HEK293T (cell line): ENCODE measurements around the gene SOBP.

ENCODE experiments used
- ARNT ChIP-seq: fragments of 450-650 bp; IDR thresholded peaks from 2 replicates; pipeline ENCODE4 v1.6.1; 2017; ENCODE audit warnings: mild to moderate bottlenecking
- BHLHE40 ChIP-seq: fragments of 450-650 bp; IDR thresholded peaks from 2 replicates; pipeline ENCODE4 v1.6.1; 2016; ENCODE audit warnings: mild to moderate bottlenecking, moderate library complexity, borderline replicate concordance
- ELF4 ChIP-seq: fragments of 450-650 bp; IDR thresholded peaks from 2 replicates; pipeline ENCODE4 v1.6.1; 2017; ENCODE audit warnings: antibody characterized with exemption
- FOXA1 ChIP-seq: fragments of 450-650 bp; IDR thresholded peaks from 2 replicates; pipeline ENCODE4 v1.6.1; 2016; ENCODE audit warnings: mild to moderate bottlenecking
- FOXK2 ChIP-seq: fragments of 450-650 bp; IDR thresholded peaks from 2 replicates; pipeline ENCODE4 v1.6.1; 2016; ENCODE audit warnings: mild to moderate bottlenecking
- FOXM1 ChIP-seq: fragments of 450-650 bp; IDR thresholded peaks from 2 replicates; pipeline ENCODE4 v1.6.1; 2017; ENCODE audit warnings: mild to moderate bottlenecking, borderline replicate concordance
- HDGF ChIP-seq: fragments of 450-650 bp; IDR thresholded peaks from 2 replicates; pipeline ENCODE4 v1.6.1; 2017; ENCODE audit warnings: antibody characterized with exemption, borderline replicate concordance
- L3MBTL2 ChIP-seq: fragments of 450-650 bp; conservative IDR thresholded peaks from 2 replicates; pipeline ENCODE4 v1.6.1; 2016; ENCODE audit warnings: mild to moderate bottlenecking
- NFRKB ChIP-seq: fragments of 450-650 bp; IDR thresholded peaks from 2 replicates; pipeline ENCODE4 v1.6.1; 2016; ENCODE audit warnings: mild to moderate bottlenecking, moderate library complexity
- SP1 ChIP-seq: fragments of 450-650 bp; IDR thresholded peaks from 2 replicates; pipeline ENCODE4 v1.6.1; 2017
- SUZ12 ChIP-seq: fragments of 450-650 bp; IDR thresholded peaks from 2 replicates; pipeline ENCODE4 v1.6.1; 2016; ENCODE audit warnings: mild to moderate bottlenecking
- TARDBP ChIP-seq: fragments of 450-650 bp; IDR thresholded peaks from 2 replicates; pipeline ENCODE4 v1.6.1; 2016
- ZNF384 ChIP-seq: fragments of 450-650 bp; IDR thresholded peaks from 2 replicates; pipeline ENCODE4 v1.6.1; 2016
- TF ChIP-seq, protein P1 (sequence below): fragments of 450-650 bp; IDR thresholded peaks from 2 replicates; pipeline ENCODE4 v1.6.1; 2016

DNA sequence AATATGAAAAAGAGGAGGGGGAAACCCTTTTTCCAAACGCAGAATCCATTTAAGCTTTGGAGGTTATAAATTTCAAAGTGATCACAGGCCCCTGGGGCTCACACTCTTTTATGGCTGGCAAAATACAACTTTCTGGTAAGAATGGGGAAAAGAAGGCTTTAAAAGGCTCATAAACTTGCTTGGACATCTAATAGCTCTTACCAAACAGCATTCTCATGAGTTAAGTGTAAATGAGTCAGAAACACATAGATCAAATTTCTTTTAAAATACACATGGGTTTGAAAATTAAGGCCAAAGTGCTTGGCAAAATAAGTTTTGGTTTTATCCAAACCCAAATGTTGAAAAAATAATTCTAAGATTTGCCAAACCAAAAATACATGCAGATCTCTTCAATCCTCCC lies 154.6 kb downstream of the SOBP start:
- TF ChIP-seq L3MBTL2, result no peak
- no peak for TF ChIP-seq FOXM1
- TF ChIP-seq FOXA1, result no peak
- TF ChIP-seq SP1, result no peak
- TF ChIP-seq ZNF384, result no peak
- TF ChIP-seq, protein P1, sequence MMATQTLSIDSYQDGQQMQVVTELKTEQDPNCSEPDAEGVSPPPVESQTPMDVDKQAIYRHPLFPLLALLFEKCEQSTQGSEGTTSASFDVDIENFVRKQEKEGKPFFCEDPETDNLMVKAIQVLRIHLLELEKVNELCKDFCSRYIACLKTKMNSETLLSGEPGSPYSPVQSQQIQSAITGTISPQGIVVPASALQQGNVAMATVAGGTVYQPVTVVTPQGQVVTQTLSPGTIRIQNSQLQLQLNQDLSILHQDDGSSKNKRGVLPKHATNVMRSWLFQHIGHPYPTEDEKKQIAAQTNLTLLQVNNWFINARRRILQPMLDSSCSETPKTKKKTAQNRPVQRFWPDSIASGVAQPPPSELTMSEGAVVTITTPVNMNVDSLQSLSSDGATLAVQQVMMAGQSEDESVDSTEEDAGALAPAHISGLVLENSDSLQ, result no peak; the same call in 1 of the 2 replicates
- TF ChIP-seq ARNT, result no peak
- TF ChIP-seq NFRKB, result no peak
- no peak for TF ChIP-seq FOXK2
- no peak for TF ChIP-seq BHLHE40
- TF ChIP-seq ELF4, result no peak
- no peak for TF ChIP-seq SUZ12
- no peak for TF ChIP-seq HDGF
- no peak for TF ChIP-seq TARDBP
